Activated CD8-positive, alpha-beta T cell treated with anti-CD3 and anti-CD28 coated beads, Interleukin-2, amount 10 ng/mL, durations not matched to agents 7 days and 5 days (primary cell): ENCODE data around the gene DENND2C. TPM values are rescaled to one million over a fixed set of nuclear protein-coding genes. Genes with fewer than 3 reads are reported as not detected.

Source experiments
- ATAC-seq: fragments of 150-1000 bp; cut with Tn5 transposase; one replicate; pipeline ENCODE4 v1.10.0; 2021; ENCODE audit warnings: moderate library complexity
- CTCF ChIA-PET: fragments of 350-600 bp; sonication (Branson Sonifier 250); formaldehyde crosslinking; loops from one replicate; lab custom pipeline; 2021; ENCODE audit warnings: antibody characterized with exemption; lab: Charles Lee
- POLR2A ChIA-PET: fragments of 350-600 bp; sonication (Branson Sonifier 250); formaldehyde crosslinking; loops from one replicate; lab custom pipeline; 2021; ENCODE audit warnings: antibody characterized with exemption; lab: Charles Lee
- DNase-seq: peaks from one replicate; pipeline ENCODE4 v3.0.0-alpha.2; 2020
- H3K27ac Mint-ChIP-seq: one replicate; pipeline ENCODE4 v1.8.0; 2021; ENCODE audit warnings: mild to moderate bottlenecking, mixed read lengths
- H3K27me3 Mint-ChIP-seq: one replicate; pipeline ENCODE4 v1.8.0; 2021; ENCODE audit warnings: low read depth, mixed read lengths
- H3K36me3 Mint-ChIP-seq: one replicate; pipeline ENCODE4 v1.8.0; 2021; ENCODE audit warnings: low read depth, mixed read lengths
- H3K4me1 Mint-ChIP-seq: one replicate; pipeline ENCODE4 v1.8.0; 2021; ENCODE audit warnings: low read depth, mixed read lengths
- H3K4me3 Mint-ChIP-seq: one replicate; pipeline ENCODE4 v1.8.0; 2021; ENCODE audit warnings: mild to moderate bottlenecking, mixed read lengths
- H3K9me3 Mint-ChIP-seq: one replicate; pipeline ENCODE4 v1.8.0; 2022; ENCODE audit warnings: mixed read lengths; ENCODE audit not compliant: insufficient read depth
- total RNA-seq, 2 experiments: library from RNA; stranded (reverse); gene quantifications; one replicate each; pipeline ENCODE4 v1.2.3, GENCODE V29; 2021

Gene DENND2C
- total RNA-seq, 2 experiments from 2014 or later: 0.34 to 0.40 TPM

GRCh38 chr1:114632427-114632826 is 37.4 kb downstream of the DENND2C start:
- CTCF ChIA-PET: no interaction called here
- H3K9me3 Mint-ChIP-seq: no peaks in the 10 kb centered on the region
- POLR2A ChIA-PET: no interaction called here
- DNase-seq: no peak
- no peak overlapping the region for H3K4me3 Mint-ChIP-seq
- no peaks in the 10 kb centered on the region for H3K36me3 Mint-ChIP-seq
- no peak for ATAC-seq
- peaks cover 3% of the 10 kb centered on the region for H3K27me3 Mint-ChIP-seq
- no peak overlapping the region for H3K27ac Mint-ChIP-seq
- no peaks in the 10 kb centered on the region for H3K4me1 Mint-ChIP-seq

- DNase-seq: no peak
- POLR2A ChIA-PET: no interaction called here
- no peak overlapping the region for H3K4me3 Mint-ChIP-seq
- H3K36me3 Mint-ChIP-seq: no peaks in the 10 kb centered on the region
- ATAC-seq: no peak
- peaks cover 3% of the 10 kb centered on the region for H3K27me3 Mint-ChIP-seq
- no peak overlapping the region for H3K27ac Mint-ChIP-seq
- no peaks in the 10 kb centered on the region for H3K9me3 Mint-ChIP-seq
- CTCF ChIA-PET: interaction anchor here (0.7 to 1.4 kb wide), 2 partner anchors 10 to 280 kb away, joined by 3 read pairs; no protein-coding TSS in a partner anchor
- no peaks in the 10 kb centered on the region for H3K4me1 Mint-ChIP-seq
These were observed 42.7 kb downstream of the DENND2C start for GRCh38 chr1:114627107-114627506.

GRCh38 chr1:114623364-114623763 is 46.5 kb downstream of the DENND2C start:
- ATAC-seq: no peak
- H3K27ac Mint-ChIP-seq: no peak overlapping the region
- H3K4me3 Mint-ChIP-seq: no peak overlapping the region
- no peaks in the 10 kb centered on the region for H3K9me3 Mint-ChIP-seq
- peaks cover 8% of the 10 kb centered on the region for H3K27me3 Mint-ChIP-seq
- DNase-seq: no peak
- POLR2A ChIA-PET: no interaction called here
- no peaks in the 10 kb centered on the region for H3K4me1 Mint-ChIP-seq
- H3K36me3 Mint-ChIP-seq: no peaks in the 10 kb centered on the region
- CTCF ChIA-PET: no interaction called here

- peaks cover 8% of the 10 kb centered on the region for H3K27me3 Mint-ChIP-seq
- no peaks in the 10 kb centered on the region for H3K36me3 Mint-ChIP-seq
- H3K27ac Mint-ChIP-seq: no peak overlapping the region
- ATAC-seq (no peak), DNase-seq (no peak)
- ChIA-PET POLR2A (no interaction called here), CTCF (no interaction called here)
- H3K4me3 Mint-ChIP-seq: no peak overlapping the region
- H3K9me3 Mint-ChIP-seq: no peaks in the 10 kb centered on the region
- H3K4me1 Mint-ChIP-seq: no peaks in the 10 kb centered on the region
These were observed 49.4 kb downstream of the DENND2C start for GRCh38 chr1:114620419-114620818.

GRCh38 chr1:114618606-114619005 is 51.2 kb downstream of the DENND2C start:
- Mint-ChIP-seq H3K27ac (no peak overlapping the region), H3K36me3 (no peaks in the 10 kb centered on the region), H3K4me1 (no peaks in the 10 kb centered on the region), H3K4me3 (no peak overlapping the region), H3K27me3 (peaks cover 8% of the 10 kb centered on the region), H3K9me3 (no peaks in the 10 kb centered on the region)
- ATAC-seq (no peak), DNase-seq (no peak)
- CTCF ChIA-PET: no interaction called here
- POLR2A ChIA-PET: no interaction called here

- Mint-ChIP-seq H3K4me1 (no peaks in the 10 kb centered on the region), H3K9me3 (no peaks in the 10 kb centered on the region), H3K36me3 (no peaks in the 10 kb centered on the region), H3K4me3 (no peak overlapping the region), H3K27ac (no peak overlapping the region), H3K27me3 (no peaks in the 10 kb centered on the region)
- ATAC-seq (no peak), DNase-seq (no peak)
- ChIA-PET CTCF (no interaction called here), POLR2A (no interaction called here)
These were observed 59.2 kb downstream of the DENND2C start for GRCh38 chr1:114610546-114611245.

- ATAC-seq (no peak), DNase-seq (no peak)
- Mint-ChIP-seq H3K9me3 (no peaks in the 10 kb centered on the region), H3K4me1 (no peaks in the 10 kb centered on the region), H3K27ac (no peak overlapping the region), H3K36me3 (no peaks in the 10 kb centered on the region), H3K4me3 (no peak overlapping the region), H3K27me3 (no peaks in the 10 kb centered on the region)
- POLR2A ChIA-PET: no interaction called here
- CTCF ChIA-PET: no interaction called here
These were observed 60.0 kb downstream of the DENND2C start for GRCh38 chr1:114609826-114610225.

- Mint-ChIP-seq H3K27me3 (no peaks in the 10 kb centered on the region), H3K36me3 (no peaks in the 10 kb centered on the region), H3K9me3 (no peaks in the 10 kb centered on the region), H3K27ac (no peak overlapping the region), H3K4me3 (no peak overlapping the region), H3K4me1 (no peaks in the 10 kb centered on the region)
- no peak for DNase-seq
- ATAC-seq: no peak
- ChIA-PET CTCF (no interaction called here), POLR2A (no interaction called here)
These were observed 60.8 kb downstream of the DENND2C start for GRCh38 chr1:114609026-114609425.

GRCh38 chr1:114607223-114607622 is 62.6 kb downstream of the DENND2C start:
- ATAC-seq (no peak), DNase-seq (no peak)
- no peak overlapping the region for H3K4me3 Mint-ChIP-seq
- no peaks in the 10 kb centered on the region for H3K4me1 Mint-ChIP-seq
- H3K27ac Mint-ChIP-seq: no peak overlapping the region
- no peaks in the 10 kb centered on the region for H3K36me3 Mint-ChIP-seq
- ChIA-PET POLR2A (no interaction called here), CTCF (no interaction called here)
- no peaks in the 10 kb centered on the region for H3K27me3 Mint-ChIP-seq
- H3K9me3 Mint-ChIP-seq: no peaks in the 10 kb centered on the region

GRCh38 chr1:114597949-114598348 is 71.9 kb downstream of the DENND2C start:
- ChIA-PET CTCF (no interaction called here), POLR2A (no interaction called here)
- Mint-ChIP-seq H3K9me3 (no peaks in the 10 kb centered on the region), H3K36me3 (no peaks in the 10 kb centered on the region), H3K4me3 (no peak overlapping the region), H3K27me3 (no peaks in the 10 kb centered on the region), H3K27ac (no peak overlapping the region), H3K4me1 (no peaks in the 10 kb centered on the region)
- no peak for DNase-seq
- no peak for ATAC-seq

GRCh38 chr1:114595602-114596001 is 74.2 kb downstream of the DENND2C start:
- POLR2A ChIA-PET: no interaction called here
- no peak for DNase-seq
- H3K27ac Mint-ChIP-seq: no peak overlapping the region
- CTCF ChIA-PET: no interaction called here
- H3K9me3 Mint-ChIP-seq: no peaks in the 10 kb centered on the region
- no peaks in the 10 kb centered on the region for H3K4me1 Mint-ChIP-seq
- no peak for ATAC-seq
- no peaks in the 10 kb centered on the region for H3K36me3 Mint-ChIP-seq
- H3K4me3 Mint-ChIP-seq: no peak overlapping the region
- H3K27me3 Mint-ChIP-seq: no peaks in the 10 kb centered on the region

- H3K36me3 Mint-ChIP-seq: no peaks in the 10 kb centered on the region
- H3K4me1 Mint-ChIP-seq: no peaks in the 10 kb centered on the region
- DNase-seq: no peak
- no peak for ATAC-seq
- no peaks in the 10 kb centered on the region for H3K9me3 Mint-ChIP-seq
- no peak overlapping the region for H3K4me3 Mint-ChIP-seq
- H3K27me3 Mint-ChIP-seq: peaks cover 1% of the 10 kb centered on the region
- CTCF ChIA-PET: no interaction called here
- H3K27ac Mint-ChIP-seq: no peak overlapping the region
- POLR2A ChIA-PET: no interaction called here
These were observed 75.8 kb downstream of the DENND2C start for GRCh38 chr1:114594046-114594445.

- Mint-ChIP-seq H3K4me3 (no peak overlapping the region), H3K27me3 (peaks cover 8% of the 10 kb centered on the region), H3K9me3 (no peaks in the 10 kb centered on the region), H3K27ac (no peak overlapping the region), H3K4me1 (no peaks in the 10 kb centered on the region), H3K36me3 (no peaks in the 10 kb centered on the region)
- CTCF ChIA-PET: no interaction called here
- no peak for ATAC-seq
- POLR2A ChIA-PET: no interaction called here
- no peak for DNase-seq
These were observed 80.7 kb downstream of the DENND2C start for GRCh38 chr1:114589122-114589521.
